Medulla oblongata (tissue), 1 donor: ENCODE results near the gene DAGLA.
A peak's percentile ranks its signal among the peaks of the same experiment; 100 is the strongest.

Experiments
- DNase-seq: peaks from one replicate; pipeline ENCODE4 v3.0.0-alpha.2; 2015; ENCODE audit errors: extremely low spot score

The DAGLA gene

DNA sequence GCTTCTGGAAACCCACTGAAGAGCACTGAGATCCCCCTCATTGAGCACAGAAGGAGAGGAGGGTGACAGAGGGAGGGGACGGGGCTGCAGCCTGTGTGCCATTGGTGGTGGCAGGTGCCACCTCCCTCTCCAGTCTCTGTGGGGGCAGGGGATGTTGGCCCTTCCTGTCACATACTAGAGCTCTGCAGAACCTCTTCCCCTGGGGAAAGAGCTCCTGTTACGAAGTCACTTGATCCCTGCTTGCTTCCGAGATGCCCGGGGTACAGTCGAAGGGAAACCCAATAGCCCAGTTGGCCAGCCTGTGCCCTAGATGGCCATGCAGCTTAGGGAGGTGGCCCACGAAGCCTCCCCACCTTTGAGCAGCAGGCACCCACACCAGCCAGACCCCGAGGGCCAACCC lies 29.4 kb downstream of the DAGLA start:
- DNase-seq, result no peak

DNA sequence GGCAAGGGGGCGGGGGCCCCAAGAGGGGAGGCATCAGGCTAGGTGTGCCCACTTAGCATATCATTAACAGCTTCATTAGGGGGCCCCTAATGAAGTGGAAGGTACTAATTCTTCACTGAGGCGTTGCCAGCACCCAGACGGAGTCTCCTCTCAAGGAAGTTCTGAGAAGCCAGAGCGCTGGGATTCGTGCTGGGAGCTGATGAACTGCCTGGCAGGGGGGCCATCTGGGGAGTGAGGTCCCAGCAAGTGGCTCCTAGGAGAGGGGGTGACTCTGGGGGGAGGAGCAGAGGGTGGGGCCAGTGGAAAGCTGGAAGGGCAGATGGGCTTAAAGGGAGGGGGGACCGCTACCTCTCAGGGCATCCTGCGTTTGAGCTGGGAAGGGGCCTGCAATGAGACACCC lies 29.8 kb downstream of the DAGLA start:
- DNase-seq, result no peak

DNA sequence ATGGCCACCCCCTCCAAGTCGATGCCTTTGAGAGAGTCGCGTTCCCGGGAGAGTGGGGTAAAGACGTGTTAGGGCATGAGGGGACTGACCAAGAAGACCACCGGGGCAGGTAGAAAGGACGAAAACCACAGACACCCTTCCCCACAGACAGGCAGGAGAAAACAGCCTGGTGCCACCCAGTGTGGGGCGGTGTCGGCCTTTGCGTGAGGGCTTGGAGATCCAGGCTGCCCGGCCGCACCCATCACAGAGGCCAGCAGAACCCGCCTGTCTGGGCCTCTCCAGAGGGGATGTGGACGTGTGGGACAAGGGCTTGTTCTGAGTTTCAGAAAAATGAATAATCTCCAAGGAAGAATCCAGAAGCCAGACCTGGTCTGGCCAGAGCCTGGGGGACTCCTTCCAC lies 30.8 kb downstream of the DAGLA start:
- no peak for DNase-seq

GRCh38 chr11:61711498-61711897 lies 31.3 kb downstream of the DAGLA start:
- no peak for DNase-seq

GRCh38 chr11:61712314-61712713 lies 32.1 kb downstream of the DAGLA start:
- DNase-seq, result no peak

GRCh38 chr11:61712846-61713245 lies 32.7 kb downstream of the DAGLA start:
- no peak for DNase-seq

- no peak for DNase-seq
Observed at GRCh38 chr11:61713464-61713863, 33.3 kb downstream of the DAGLA start.

GRCh38 chr11:61713906-61714305 lies 33.7 kb downstream of the DAGLA start:
- no peak for DNase-seq

DNA sequence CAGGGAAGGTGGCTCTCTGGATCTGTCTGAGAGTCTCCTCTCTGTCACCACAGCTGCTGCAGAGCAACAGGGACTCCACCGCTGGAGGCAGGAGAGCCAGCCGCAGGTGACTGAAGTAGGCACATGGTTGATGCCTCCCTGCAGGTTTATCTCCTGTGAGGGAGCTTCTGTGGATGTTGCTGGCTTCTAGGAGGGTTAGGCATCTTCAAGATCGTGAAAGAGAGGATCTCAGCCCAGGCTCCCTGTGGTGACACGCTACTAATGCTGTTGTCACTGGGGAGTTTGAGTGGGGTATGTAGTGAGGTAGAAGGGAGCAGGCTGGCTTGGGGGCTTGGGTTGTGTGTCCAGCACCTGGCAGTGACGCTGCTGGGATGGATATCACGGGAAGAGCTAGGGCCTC lies 34.1 kb downstream of the DAGLA start:
- no peak for DNase-seq

GRCh38 chr11:61714916-61715315 lies 34.7 kb downstream of the DAGLA start:
- no peak for DNase-seq

- DNase-seq, result no peak
Observed at GRCh38 chr11:61715867-61716266, 35.7 kb downstream of the DAGLA start.

- DNase-seq, result no peak
Observed at GRCh38 chr11:61716478-61717285, 36.5 kb downstream of the DAGLA start.

DNA sequence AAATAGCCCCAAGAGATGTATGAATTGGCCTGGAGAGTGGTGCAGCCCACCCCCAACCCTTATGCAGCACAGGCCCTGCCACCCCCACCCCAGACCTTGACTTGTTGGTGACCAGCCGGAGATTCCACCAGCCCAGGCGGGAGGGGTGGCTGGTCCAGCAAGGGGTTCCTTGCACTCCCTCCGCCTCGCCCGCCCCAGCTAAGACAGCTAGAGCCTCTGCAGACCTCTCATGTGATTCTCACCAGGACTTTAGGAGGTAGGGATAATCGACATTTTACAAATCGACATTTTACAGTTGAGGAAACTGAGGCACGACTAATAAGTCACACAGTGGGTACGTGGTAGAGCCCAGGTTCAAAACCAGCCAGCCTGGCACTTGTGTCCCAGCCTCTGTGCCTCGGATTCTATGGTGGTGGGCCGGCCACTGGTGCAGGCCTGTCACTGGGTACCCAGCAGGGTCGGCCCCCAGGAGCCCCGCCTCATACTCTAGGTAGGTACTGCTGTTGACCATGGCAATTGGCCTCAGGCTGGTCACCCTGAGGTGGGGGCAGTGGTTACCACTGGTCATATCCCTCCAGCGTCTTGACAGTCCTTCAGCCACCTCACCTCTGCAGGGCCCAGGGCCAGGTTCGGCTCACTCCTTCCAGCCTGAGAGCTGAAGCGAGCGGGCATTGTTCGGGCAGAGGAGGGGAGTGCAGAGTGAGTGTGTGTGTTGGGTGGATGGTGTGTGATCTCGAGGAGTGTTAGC lies 37.3 kb downstream of the DAGLA start:
- DNase-seq, result no peak

- DNase-seq, result no peak
Observed at GRCh38 chr11:61718046-61718531, 37.9 kb downstream of the DAGLA start.

- DNase-seq, result peak; percentile 30
Observed at GRCh38 chr11:61718621-61719302, 38.6 kb downstream of the DAGLA start.

- no peak for DNase-seq
Observed at GRCh38 chr11:61719978-61720377, 39.8 kb downstream of the DAGLA start.

DNA sequence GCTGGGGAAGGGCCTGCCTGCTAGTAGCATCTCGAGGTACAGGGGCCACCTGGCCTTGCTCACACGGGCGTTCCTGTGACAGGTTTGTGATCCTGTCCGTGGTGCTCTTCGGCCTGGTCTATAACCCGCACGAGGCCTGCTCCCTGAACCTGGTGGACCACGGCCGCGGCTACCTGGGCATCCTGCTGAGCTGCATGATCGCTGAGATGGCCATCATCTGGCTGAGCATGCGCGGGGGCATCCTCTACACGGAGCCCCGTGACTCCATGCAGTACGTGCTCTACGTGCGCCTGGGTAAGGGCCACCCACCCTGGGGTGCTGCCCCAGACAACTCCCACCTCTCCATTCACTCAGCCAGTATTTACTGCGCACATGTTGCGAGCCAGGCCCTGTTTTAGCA lies 40.4 kb downstream of the DAGLA start:
- no peak for DNase-seq

GRCh38 chr11:61724437-61724836 lies 44.2 kb downstream of the DAGLA start:
- DNase-seq, result no peak

DNA sequence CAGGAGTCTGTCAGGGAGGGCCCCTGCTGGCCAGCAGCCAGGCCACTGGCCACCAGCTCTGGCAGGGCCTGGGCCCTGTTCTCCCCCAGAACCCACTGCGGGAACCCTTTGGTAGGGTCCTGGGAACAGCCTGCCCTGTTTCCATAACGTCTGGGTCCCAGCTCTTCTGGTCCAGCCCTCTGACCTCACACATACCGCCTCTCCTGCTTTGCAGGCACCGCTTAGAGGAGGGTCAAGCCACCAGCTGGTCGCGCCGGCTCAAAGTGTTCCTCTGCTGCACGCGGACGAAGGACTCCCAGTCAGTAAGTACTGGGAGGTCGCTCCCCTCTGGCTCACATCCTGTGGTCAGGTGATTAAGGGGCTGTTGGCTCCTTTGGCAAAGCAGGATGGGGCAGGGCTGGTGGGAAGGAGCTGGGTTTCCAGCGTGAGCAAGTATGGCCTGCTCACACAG lies 45.6 kb downstream of the DAGLA start:
- DNase-seq, result no peak

- no peak for DNase-seq
Observed at GRCh38 chr11:61726775-61727174, 46.6 kb downstream of the DAGLA start.

- DNase-seq, result peak; percentile 50
Observed at GRCh38 chr11:61727401-61727811, 47.2 kb downstream of the DAGLA start.
